Cerebellar nuclear complex (tissue), 1 donor: Measurements from ENCODE around the gene RNF151.
"Not testable (repeated sequence)": the region's sequence is repeated elsewhere in the genome, so short reads cannot be mapped to it uniquely, and the experiment has no call there.

Source experiments
- DNase-seq, 2 experiments: peaks; one replicate each; lab custom pipeline; 2025; lab: John Stamatoyannopoulos, UW

RNF151 gene

DNA sequence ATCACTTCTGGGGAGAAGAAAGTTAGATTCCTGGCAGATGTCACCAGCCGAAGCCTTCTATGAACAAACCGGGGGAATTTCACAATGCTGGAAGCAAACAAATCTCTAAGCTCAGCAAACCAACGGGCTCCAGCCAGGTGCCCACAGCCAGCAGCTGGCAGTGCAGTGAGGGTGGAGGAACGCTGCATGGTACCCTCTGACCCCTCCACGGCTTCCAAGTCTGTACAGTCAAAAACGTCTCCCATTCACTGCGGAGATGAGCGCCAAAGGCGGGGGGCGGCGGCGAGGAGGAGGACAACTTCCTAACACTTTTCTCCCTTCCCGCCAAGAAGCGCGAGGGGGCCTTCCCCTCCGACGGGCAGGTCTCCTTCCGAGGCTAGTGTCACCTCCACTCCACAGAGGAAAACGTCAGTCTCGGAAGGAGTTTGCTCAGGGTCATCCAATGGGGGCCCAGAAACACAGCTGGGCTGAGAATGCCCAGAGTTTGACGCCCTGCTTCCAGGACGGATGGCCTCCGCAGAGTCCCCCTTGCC lies 42.0 kb downstream of the RNF151 start:
- no peak for DNase-seq

GRCh38 chr16:2009164-2009711 lies 42.6 kb downstream of the RNF151 start:
- DNase-seq = no peak

- DNase-seq = no peak
Observed at GRCh38 chr16:2009791-2010510, 43.3 kb downstream of the RNF151 start, which contains the start of gene ZNF598. Gene ZNF598, minus strand, starts transcription at chr16:2009821.

- not testable (repeated sequence) for DNase-seq
Observed at GRCh38 chr16:2011726-2012125, 45.1 kb downstream of the RNF151 start.

- DNase-seq = no peak
Observed at GRCh38 chr16:2013527-2013926, 46.9 kb downstream of the RNF151 start.

- no peak for DNase-seq
Observed at GRCh38 chr16:2015117-2015946, 48.7 kb downstream of the RNF151 start.

GRCh38 chr16:2015947-2016208 lies 49.2 kb downstream of the RNF151 start:
- DNase-seq = no peak

DNA sequence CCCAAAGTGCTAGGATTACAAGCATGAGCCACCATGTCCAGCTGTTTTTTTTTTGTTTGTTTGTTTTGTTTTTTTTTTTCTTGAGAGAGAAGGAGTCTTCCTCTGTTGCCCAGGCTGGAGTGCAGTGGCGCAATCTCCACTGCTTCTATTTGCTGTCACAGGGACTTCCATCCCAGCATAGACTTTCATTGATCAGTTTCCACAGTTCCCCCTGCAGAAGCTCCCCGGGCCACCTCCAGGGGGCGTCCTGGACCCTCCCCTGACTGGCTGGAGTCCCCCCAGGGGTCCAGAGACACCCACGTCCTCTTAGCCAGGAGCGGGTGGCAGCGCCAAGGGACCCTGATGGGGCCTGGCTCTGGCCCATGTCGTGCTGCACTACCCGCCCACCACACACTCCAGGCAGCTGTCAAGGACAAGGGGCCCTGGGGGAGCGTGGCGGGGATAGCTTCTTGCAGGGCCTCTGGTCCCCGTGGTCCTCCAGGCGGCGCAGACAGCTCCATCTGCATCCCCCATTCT lies 49.8 kb downstream of the RNF151 start:
- DNase-seq = no peak
